NCI-H82 treated with DMSO at 0.1 percent for 48 hours (cell line): ENCODE data around the gene GPR137B.

Source experiments
- DNase-seq: peaks from one replicate; lab custom pipeline; 2025; ENCODE audit not compliant: unreplicated experiment; lab: John Stamatoyannopoulos, UW

The GPR137B gene

DNA sequence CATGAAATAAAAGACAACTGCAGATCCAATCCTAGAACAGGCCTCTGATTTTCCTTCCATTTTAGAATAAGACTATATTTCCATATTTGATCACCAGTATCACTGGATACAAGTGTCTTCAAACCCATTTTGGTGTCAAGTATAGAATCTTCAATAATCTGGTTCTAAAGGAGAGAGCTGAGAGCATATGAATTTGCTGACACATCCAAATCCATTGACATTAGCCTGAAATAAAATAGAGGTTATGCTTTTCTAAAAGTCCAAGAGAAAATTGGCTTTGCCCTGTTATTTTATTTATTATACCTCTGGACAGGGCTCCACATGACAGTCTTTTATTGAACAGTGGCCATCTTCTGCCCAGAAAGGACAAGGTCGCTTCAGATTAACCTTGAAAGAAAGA, 110.8 kb downstream of the GPR137B start:
- no peak for DNase-seq

DNA sequence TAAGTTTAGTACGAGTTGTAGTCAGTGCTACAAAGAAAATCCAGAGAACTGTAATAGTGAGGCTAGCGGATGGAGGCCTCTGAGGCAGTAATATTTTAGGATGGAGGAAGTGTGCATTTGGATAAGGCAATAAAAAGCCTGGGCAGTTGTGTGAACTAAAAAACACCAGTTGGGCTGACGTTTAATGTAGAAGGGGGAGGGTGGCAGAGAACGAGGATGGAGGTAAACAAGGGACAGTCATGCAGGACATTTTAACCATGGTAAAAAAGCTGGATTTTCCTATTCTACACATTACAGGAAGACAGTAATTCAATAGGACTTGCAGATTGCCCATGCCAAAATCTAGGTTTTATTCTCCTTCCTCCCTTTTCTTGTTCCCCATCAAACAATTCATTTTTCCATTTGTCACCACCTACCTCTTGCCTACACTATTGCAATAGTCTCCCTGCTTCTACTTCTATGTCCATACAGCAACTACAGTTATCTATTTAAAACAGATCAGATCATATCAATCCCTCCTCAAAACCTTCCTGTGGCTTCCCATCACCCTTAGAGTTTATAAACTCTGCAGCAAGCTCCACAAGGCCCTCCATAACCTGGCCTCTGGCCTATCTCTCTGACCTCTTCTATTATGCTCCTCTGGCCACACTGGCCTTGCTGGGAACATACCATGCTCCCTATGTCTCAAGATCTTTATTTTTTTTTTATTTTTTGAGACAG, 111.7 kb downstream of the GPR137B start:
- DNase-seq, result no peak

DNA sequence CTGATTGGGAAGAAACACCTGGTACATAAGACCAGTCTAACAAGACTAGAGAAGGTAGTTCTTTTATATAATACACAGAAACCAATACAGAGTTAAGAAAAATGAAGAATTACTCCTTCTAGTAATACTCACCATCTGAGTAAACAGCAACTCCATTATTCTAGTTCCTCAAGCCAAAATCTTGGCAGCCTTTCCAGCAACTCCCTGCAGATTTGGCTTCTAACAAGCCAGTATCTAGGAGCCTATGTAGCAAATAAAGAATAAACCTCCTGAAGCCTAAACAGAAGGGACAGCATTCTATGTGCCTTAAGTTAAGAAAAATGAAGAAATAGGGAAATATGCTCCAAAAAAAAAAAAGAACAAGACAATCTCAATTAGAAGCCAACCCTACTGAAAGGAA, 114.9 kb downstream of the GPR137B start:
- DNase-seq, result no peak

DNA sequence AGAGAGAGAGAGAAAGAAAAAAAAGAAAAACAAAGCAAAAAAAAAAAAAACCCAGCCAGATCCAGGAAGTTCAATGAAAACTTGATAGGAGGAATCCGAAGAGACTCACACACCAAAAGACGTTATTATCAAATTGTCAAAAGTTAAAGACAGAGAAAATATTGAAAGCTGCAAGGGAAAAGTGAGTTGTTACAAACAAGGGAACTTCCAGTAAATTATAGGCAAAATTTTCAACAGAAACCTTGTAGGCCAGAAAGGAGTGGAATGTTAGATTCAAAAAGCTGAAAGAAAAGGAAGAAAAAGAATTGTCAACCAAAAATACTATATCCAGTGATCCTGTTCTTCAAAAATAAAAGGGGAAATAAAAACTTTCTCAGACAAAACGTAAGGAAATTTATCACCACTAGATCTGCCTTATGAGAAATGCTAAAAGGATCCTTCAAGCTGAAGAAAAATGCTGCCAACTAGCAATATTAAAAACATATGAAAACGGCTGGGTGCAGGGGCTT, 115.8 kb downstream of the GPR137B start:
- no peak for DNase-seq
